ENCODE results near the gene GPS1.
A peak's percentile ranks its signal among the peaks of the same experiment; 100 is the strongest.

GPS1 gene

GRCh38 chr17:82051776-82052637 is at the start of gene GPS1, which contains the start of gene RFNG:
GPS1 (plus strand) TSS chr17:82051898; CDS start chr17:82051932, 34 bp downstream.
RFNG (minus strand) TSS chr17:82051811; CDS start chr17:82051766, 45 bp downstream.
- DNase-seq, result peak; percentile 57

- DNase-seq, result peak; percentile 88
Measured at GRCh38 chr17:82003411-82004381, 48.0 kb upstream of the GPS1 start.

GRCh38 chr17:82004517-82005455 is 46.9 kb upstream of the GPS1 start:
- DNase-seq, result no peak

DNA sequence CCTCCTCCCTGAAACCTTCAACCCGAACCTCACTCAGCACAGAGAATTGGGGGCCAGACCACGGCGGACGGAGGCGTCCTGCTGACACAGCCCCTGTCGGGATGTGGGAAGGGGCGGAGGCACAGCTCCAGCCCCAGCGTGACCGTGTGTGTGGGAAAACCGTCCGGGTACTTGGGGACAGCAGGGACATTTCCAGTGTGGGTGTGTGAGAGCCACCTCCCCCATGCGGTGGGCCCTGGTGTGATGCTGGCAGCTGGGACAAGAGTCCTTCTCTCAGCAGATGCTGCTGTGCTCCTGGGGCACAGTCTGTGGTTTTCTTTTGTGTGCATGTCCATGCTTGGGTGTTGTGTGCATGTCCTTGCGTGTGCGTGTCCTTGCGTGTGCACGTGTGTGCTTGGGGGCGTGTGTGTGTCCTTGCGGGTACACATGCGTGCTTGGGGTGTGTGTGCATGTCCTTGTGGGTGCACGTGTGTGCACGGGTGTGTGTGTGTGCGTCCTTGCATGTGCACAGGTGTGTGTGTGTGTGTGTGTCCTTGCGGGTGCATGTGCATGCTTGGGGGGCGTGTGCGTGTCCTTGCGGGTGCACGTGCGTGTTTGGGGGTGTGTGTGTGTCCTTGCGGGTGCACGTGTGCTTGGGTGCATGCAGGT is 45.9 kb upstream of the GPS1 start:
- DNase-seq, result no peak

DNA sequence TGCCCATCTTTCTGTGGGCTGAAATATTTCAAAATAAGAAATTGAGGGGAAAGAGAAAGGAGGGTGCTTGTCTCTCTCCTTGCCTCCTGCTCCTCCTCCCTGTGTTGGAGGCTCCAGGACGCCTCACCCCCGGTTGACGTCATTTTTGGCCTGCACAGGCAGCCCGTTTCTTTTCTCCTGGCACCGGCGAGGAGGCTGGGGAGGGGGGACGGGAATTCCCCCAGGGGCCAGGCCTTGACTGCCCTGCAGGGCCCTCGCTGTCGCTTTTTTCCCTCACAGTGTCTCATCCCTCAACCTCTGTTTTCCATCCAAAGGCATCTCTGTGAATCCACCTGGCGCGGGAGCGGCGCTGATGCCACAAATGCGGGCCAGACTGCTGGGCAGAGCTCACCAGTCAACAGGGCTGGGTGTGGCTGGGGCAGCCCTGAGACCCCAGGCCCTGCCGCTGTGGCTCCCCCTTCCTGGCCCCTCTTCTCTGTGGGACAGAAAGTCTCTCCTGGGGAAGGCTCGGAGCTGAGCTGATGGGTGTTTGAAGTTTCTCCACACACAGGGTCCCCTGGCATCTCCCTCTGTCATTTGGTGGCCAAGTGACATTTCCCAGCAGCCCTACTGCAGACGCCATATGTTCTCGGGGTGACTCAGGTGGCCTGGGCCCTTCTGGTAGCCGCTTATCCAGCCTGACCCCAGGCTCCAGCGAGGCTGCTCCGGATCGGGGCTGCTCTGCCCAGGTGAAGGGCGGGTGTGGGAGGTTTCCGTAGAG is 45.0 kb upstream of the GPS1 start:
- peak; percentile 7 for DNase-seq

GRCh38 chr17:82007228-82007494 is 44.5 kb upstream of the GPS1 start:
- no peak for DNase-seq

DNA sequence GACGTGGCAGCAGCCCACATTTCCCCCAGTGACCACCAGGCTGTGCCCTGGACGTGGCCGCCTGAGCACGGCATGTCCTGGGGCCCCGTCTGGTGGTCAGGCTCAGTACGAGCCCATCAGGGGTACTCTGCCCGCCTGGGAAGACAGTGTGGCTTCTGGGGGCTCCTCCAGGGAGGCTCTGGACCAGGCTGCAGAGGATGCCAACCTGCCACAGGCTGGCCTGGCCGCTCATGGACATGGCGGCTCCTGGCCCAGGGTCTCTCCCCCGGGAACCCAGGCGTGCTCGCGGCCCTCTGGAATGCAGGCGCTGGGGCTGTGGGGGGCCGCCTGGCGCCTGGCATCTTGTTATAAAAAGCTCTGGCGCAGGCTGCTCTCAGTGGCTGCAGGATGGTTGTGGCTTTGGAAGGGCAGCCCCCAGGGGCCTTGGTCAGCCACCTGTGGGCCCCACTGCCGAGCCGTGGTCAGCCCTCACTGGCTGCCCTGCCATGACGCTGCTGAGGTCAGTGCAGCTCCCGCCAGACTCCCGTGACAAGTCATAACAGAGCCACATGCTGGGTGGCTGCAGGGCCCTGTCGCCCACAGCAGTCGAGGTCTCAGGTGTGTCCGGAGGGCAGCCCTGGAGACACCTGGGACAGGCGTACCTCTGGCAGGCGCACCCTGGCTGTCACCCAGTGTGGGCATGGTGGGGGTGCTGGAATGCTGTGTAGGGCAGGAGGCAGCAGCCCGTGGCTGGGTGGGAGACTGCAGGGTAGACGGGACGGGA is 44.0 kb upstream of the GPS1 start:
- DNase-seq, result no peak

DNA sequence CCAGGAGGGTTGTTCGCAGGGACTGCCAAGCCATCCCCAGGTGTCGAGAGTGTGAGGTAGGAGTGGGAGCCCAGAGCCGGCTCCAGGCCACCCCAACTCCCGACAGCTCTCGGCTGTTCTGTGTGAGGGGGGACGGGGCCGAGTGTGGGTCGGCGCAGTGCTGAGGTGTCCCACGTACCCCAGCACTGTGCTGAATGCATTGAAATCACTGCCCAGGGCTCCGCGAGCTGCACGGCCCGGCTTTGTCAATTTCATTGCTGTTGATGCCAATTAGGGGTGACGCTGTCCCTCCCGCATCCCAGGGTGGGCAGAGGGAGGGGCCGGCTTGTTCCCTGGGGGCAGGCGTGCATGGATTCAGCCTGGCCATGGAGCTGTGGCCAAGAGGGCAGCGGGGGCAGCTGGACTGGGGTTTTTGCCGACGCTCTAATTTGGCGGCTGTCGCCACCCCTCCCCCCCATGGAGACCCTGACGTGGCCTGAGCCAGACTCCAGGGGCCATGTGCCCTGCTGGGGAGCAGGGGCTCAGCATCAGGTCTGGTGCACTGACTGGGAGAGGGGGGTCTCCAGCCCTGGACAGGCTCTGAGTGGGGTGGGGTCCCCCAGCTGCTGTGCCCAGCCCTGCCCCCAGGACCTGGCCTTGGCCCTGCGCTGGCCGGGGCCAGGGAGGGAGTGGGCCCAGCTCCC is 43.3 kb upstream of the GPS1 start:
- DNase-seq, result no peak

- no peak for DNase-seq
Measured at GRCh38 chr17:82008941-82009405, 42.7 kb upstream of the GPS1 start.

GRCh38 chr17:82009413-82009812 is 42.3 kb upstream of the GPS1 start:
- DNase-seq, result no peak

DNA sequence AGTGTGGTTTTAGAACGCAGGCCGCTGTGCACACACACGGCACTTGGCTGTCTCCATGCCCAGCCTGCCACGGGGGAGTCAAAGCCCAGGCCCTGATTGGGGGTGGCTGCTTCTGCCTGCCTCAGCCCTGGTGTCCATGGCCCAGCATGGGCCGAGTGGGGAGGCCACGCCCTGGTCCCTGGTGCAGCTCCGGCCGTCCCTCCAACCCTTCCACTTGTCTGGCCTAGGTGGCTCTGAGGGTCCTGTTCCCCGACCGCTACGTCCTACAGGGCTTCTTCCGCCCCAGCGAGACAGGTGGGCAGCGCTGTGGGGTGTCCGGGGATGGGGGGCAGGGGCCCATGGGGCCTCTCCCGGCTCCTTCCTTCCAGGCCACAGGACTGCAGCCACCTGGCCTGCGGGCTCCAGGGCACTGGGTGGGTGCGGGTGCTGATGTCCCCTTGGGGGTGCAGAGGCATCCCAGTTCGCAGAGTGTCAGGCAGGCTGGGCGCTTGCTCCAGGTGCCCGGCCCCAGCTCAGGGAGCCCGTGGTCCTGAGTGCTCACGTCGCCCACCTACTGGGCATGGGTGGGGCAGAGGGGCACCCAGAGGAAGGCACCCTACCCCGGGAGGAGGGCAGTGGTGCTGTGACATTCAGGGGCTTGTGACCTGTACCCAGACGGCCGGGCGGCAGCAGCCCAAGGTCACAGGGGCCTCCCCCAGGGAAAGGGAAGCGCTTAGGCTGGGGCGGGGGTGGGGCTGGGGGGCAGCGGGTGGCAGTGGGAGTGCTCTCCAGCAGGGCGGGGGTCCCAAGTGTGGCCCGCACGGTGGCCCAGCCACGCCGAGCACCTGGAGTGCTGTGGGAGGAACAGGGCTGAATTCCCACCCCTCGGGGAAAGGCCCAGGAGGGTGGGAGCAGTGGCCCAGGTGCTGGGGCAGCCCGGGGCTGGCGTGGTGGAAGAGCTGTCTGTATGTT is 40.8 kb upstream of the GPS1 start:
- no peak for DNase-seq

GRCh38 chr17:82011617-82012187 is 40.0 kb upstream of the GPS1 start:
- DNase-seq, result no peak

DNA sequence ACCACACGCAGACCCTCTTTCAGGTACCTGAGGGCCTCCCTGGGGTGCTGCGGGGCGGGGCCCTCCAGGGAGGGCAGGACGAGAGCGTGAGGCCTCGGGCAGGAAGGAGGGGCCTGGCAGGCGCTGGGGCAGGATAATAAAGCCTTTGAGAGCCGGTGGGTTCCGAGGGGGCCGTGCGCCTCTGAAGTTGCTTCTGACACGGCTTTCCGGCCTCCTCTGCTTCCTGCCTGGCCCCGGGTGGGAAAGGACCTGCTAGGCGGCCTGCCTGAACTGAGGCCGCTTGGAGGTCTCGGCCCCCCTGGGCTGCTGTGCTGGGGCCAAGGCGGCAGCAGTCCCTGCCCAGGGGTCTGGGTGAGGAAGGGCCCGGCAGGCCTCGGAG is 39.4 kb upstream of the GPS1 start:
- DNase-seq, result no peak

GRCh38 chr17:82012640-82013295 is 38.9 kb upstream of the GPS1 start:
- no peak for DNase-seq

- no peak for DNase-seq
Measured at GRCh38 chr17:82013341-82013740, 38.4 kb upstream of the GPS1 start.

DNA sequence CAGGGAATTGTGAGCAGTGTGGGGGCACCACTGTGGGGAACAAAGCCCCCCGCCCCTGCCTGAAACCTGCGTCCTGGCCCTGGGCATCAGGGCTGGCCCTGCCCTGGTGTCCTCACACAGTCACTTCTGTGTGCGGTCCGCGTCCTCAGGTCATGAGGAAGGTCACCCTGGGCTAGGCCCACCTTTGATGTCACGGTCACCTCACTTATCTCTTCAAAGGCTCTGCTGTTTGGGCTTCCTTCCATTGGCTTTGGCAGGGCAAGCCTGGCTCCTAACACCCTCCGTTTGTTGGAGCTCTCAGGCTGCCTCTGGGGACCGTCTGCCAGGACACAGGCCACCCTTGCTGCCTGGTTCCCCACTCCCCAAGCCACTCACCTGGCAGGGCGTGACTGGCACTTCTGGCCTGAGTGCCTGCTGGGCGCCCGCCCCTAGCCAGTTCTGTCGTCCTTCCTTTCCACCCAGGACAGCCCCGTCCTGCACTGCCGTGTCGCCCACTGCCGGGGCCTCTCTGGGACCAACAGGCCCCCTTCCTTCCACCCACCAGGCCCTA is 37.9 kb upstream of the GPS1 start:
- no peak for DNase-seq

GRCh38 chr17:82014432-82014831 is 37.3 kb upstream of the GPS1 start:
- no peak for DNase-seq

DNA sequence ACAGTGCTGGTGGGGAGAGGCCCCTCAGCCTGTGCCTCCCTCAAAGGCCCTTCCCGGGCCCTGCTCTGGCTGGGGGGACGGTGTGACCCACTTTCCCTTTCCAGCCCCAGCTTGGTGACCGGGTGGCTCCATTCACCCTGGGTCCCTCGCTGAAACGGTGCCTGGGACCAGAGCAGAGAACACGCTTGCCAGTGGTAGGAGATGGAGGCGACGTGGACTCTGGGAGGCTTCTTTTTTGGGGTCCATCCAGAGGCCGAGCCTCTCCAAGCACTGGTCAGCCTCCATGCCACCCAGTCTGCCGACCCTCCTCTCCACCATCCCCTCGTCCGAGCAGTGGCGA is 36.8 kb upstream of the GPS1 start:
- no peak for DNase-seq

Measured in kidney glomerular epithelial cell (primary cell).